ENCODE measurements around the gene ATP6V0B. TPM values are rescaled to one million over a fixed set of nuclear protein-coding genes. Genes with fewer than 3 reads are reported as not detected.

Gene ATP6V0B
- total and polyA plus RNA-seq, 9 of the 15 experiments (the other 6 are each of a cell fraction or from before 2014, with no cell fraction given): 137 to 328 (median 220) TPM

DNA sequence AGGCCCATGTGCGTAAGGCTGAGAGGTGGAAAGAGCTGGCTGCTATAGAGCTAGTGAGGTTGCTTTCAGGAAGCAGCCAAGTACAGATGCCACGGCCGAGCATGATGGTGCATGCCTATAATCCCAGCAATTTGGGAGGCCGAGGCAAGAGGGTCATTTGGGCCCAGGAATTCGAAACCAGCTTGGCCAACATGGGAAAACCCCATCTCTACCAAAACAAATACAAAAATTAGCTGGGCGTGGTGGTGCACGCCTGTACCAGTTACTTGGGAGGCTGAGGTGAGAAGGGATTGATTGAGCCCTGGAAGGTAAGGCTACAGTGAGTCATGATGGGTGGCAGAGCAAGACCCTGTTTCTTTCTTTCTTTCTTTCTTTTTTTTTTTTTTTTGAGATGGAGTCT, 19.3 kb downstream of the ATP6V0B start (continued):
- no peak for TF ChIP-seq STAT6 (CRISPR knock-in tag; IDR thresholded peaks at IDR 0.05)
- no peak for TF ChIP-seq ZNF124 (CRISPR knock-in tag; IDR thresholded peaks at IDR 0.05)
- no peak for TF ChIP-seq SOX6 (IDR thresholded peaks at IDR 0.05)
- TF ChIP-seq ZNF584 (CRISPR knock-in tag; IDR thresholded peaks at IDR 0.05; ENCODE audit: low read depth): no peak
- no peak for TF ChIP-seq ZNF165 (CRISPR knock-in tag; IDR thresholded peaks at IDR 0.05; ENCODE audit: borderline replicate concordance)
- no peak for TF ChIP-seq NR4A1 (CRISPR knock-in tag; IDR thresholded peaks at IDR 0.05)
- no peak for TF ChIP-seq NR4A1 (tag; IDR thresholded peaks at IDR 0.05)
- no peak for TF ChIP-seq ARID3B (CRISPR knock-in tag; IDR thresholded peaks at IDR 0.05; ENCODE audit: borderline replicate concordance)

All from K562 (cell line).